Measurements from ENCODE around the gene PNPLA5.
A peak's percentile ranks its signal among the peaks of the same experiment; 100 is the strongest.

PNPLA5 gene

DNA sequence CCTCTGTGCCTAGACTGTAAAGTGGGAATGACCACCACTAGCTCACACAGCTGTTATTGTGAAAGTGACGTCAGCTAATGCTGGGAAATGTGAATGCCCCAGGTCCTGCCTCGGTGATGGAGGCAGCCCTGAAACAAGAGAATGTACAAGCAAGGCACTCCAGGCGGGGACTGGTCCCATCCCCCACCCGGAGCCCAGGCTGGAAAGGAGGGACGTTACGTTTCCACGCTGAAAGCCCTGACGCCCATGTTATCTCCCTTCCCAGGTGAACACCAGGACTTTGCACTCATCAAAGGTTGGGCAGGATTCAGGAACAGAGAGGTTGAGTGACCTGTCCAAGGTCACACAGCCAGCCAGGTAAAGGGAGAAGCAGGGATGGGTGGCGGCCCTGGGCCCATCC lies 30.3 kb downstream of the PNPLA5 start:
- Histone ChIP-seq H3K9me3 (ENCODE audit: control insufficient read depth, insufficient read depth, low read depth, low read length) (peaks cover 11% of the 10 kb centered on the region), H3K36me3 (ENCODE audit: control insufficient read depth, insufficient read depth, low read length) (no peaks in the 10 kb centered on the region), H3K9ac (ENCODE audit: low read length) (peak overlapping the region; percentile 32), H3K4me3 (ENCODE audit: low read depth, low read length) (peak overlapping the region; percentile 73), H3K4me1 (ENCODE audit: control insufficient read depth, insufficient read depth, low read length) (peaks cover 24% of the 10 kb centered on the region), H3K27ac (ENCODE audit: low read depth, low read length) (no peak overlapping the region), H3K27me3 (ENCODE audit: control insufficient read depth, insufficient read depth, low read length) (peaks cover 4% of the 10 kb centered on the region; the same call in 1 of the 2 replicates)

DNA sequence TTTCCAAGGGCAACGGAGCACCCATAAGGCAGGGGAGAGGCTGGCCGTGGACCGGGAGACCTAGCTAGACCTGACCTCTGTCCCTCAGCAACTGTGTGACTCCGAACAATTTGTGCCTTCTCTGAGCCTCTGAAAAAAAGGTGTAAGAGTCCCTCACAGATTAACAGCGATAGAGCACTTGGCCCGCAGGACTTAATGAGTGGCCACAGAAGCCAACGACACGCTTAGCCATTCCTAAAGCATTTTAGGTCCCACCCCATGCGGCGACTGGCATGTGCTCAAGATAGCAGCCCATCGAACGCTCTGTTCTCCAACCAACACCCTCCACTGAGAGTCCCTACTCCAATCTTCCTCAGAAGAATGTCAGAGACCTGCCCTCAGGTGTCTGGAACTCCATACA lies 31.0 kb downstream of the PNPLA5 start:
- Histone ChIP-seq H3K36me3 (ENCODE audit: control insufficient read depth, insufficient read depth, low read length) (no peaks in the 10 kb centered on the region), H3K27me3 (ENCODE audit: control insufficient read depth, insufficient read depth, low read length) (peaks cover 4% of the 10 kb centered on the region; the same call in 1 of the 2 replicates), H3K27ac (ENCODE audit: low read depth, low read length) (no peak overlapping the region), H3K9me3 (ENCODE audit: control insufficient read depth, insufficient read depth, low read depth, low read length) (peaks cover 11% of the 10 kb centered on the region), H3K9ac (ENCODE audit: low read length) (no peak overlapping the region), H3K4me1 (ENCODE audit: control insufficient read depth, insufficient read depth, low read length) (peaks cover 28% of the 10 kb centered on the region), H3K4me3 (ENCODE audit: low read depth, low read length) (peak overlapping the region; percentile 73)

- H3K27ac ChIP-seq (ENCODE audit: low read depth, low read length): no peak overlapping the region
- H3K27me3 ChIP-seq (ENCODE audit: control insufficient read depth, insufficient read depth, low read length): peaks cover 4% of the 10 kb centered on the region; the same call in 1 of the 2 replicates
- H3K4me1 ChIP-seq (ENCODE audit: control insufficient read depth, insufficient read depth, low read length): peaks cover 31% of the 10 kb centered on the region
- no peak overlapping the region for H3K9ac ChIP-seq (ENCODE audit: low read length)
- H3K36me3 ChIP-seq (ENCODE audit: control insufficient read depth, insufficient read depth, low read length): no peaks in the 10 kb centered on the region
- H3K4me3 ChIP-seq (ENCODE audit: low read depth, low read length): no peak overlapping the region
- peaks cover 11% of the 10 kb centered on the region for H3K9me3 ChIP-seq (ENCODE audit: control insufficient read depth, insufficient read depth, low read depth, low read length)
These were observed 31.7 kb downstream of the PNPLA5 start for GRCh38 chr22:43860126-43860525.

DNA sequence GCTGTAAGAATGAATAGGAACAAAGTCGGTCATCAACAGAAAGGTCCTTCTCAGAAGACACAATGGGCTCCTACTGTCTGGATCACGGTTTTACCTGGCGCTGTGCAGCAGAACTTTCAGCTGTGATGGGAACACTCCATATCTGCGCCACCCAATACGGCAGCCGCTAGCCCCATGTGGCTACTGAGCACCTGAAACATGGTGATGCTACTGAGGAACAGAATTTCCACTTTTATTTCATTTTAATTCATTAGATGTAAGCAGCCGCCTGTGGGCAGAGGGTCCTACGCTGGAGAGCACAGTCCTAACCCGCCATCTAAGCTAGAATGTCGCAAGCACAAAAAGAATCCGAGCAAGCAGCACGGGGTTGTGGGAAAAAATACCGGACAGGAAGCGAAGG lies 32.2 kb downstream of the PNPLA5 start:
- H3K9me3 ChIP-seq (ENCODE audit: control insufficient read depth, insufficient read depth, low read depth, low read length): peaks cover 11% of the 10 kb centered on the region

DNA sequence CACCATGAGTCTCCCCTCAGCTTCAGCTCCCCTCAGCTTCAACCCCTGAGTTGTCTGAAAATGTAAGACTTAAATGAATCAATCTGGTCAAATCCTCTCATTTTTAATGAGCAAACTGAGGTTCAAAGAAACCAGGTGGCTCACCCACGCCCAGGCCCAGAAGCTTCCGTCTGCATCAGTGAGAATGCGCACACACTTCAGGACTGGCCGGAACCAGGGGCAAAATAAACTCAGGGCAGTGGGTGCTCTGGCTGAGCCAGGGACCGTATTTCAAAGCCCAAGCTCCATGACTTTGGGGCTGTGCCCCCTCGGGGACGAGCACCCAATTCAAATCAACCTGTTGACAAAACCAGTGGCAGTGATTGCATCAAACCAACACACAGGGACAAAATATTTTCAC lies 32.6 kb downstream of the PNPLA5 start:
- H3K27ac ChIP-seq (ENCODE audit: low read depth, low read length): no peak overlapping the region
- H3K27me3 ChIP-seq (ENCODE audit: control insufficient read depth, insufficient read depth, low read length): peaks cover 4% of the 10 kb centered on the region; the same call in 1 of the 2 replicates
- peaks cover 11% of the 10 kb centered on the region for H3K9me3 ChIP-seq (ENCODE audit: control insufficient read depth, insufficient read depth, low read depth, low read length)
- no peaks in the 10 kb centered on the region for H3K36me3 ChIP-seq (ENCODE audit: control insufficient read depth, insufficient read depth, low read length)
- peaks cover 32% of the 10 kb centered on the region for H3K4me1 ChIP-seq (ENCODE audit: control insufficient read depth, insufficient read depth, low read length)
- no peak overlapping the region for H3K4me3 ChIP-seq (ENCODE audit: low read depth, low read length)
- peak overlapping the region; percentile 18 for H3K9ac ChIP-seq (ENCODE audit: low read length)

More for the DNA sequence above, 32.2 kb downstream of the PNPLA5 start:
- Histone ChIP-seq H3K9ac (ENCODE audit: low read length) (no peak overlapping the region), H3K4me1 (ENCODE audit: control insufficient read depth, insufficient read depth, low read length) (peaks cover 31% of the 10 kb centered on the region), H3K36me3 (ENCODE audit: control insufficient read depth, insufficient read depth, low read length) (no peaks in the 10 kb centered on the region), H3K4me3 (ENCODE audit: low read depth, low read length) (no peak overlapping the region), H3K27ac (ENCODE audit: low read depth, low read length) (no peak overlapping the region), H3K27me3 (ENCODE audit: control insufficient read depth, insufficient read depth, low read length) (peaks cover 4% of the 10 kb centered on the region; the same call in 1 of the 2 replicates)

DNA sequence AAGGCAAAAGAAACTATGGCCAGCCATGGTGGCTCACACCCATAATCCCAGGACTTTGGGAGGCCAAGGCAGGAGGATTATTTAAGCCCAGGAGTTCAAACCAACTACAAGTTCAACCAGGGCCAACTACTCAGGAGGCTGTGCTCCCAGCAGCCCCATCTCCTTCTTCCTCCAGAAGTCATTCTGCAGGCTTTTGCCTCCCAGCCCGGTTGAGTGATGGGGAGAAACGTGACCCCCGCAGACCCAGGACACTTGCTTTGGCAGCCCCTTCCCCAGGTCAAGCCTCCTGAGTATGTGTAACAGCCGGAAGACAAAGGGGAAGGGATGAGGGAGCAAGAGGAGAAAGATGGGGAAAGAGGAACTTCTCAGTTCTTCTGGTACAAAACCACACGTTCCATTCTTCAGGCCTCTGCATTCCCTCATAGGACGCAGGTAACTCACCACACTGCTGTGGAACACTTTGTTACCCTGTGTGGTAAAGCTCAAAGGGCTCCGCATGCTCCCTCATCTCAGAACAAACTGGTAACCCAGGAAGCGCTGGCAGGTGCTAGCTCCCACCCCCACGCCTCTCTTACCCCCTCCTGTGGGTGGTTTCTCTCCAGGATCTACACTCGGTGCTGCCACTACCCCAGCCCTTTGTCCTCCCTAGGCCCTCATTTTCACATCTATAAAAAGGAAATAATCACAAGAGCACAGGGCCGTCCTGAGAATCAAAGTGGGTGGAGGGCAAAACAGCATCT lies 33.5 kb downstream of the PNPLA5 start:
- Histone ChIP-seq H3K27me3 (ENCODE audit: control insufficient read depth, insufficient read depth, low read length) (no peaks in the 10 kb centered on the region), H3K36me3 (ENCODE audit: control insufficient read depth, insufficient read depth, low read length) (no peaks in the 10 kb centered on the region), H3K4me3 (ENCODE audit: low read depth, low read length) (no peak overlapping the region), H3K9ac (ENCODE audit: low read length) (no peak overlapping the region), H3K4me1 (ENCODE audit: control insufficient read depth, insufficient read depth, low read length) (peaks cover 40% of the 10 kb centered on the region), H3K9me3 (ENCODE audit: control insufficient read depth, insufficient read depth, low read depth, low read length) (peaks cover 11% of the 10 kb centered on the region), H3K27ac (ENCODE audit: low read depth, low read length) (no peak overlapping the region)

- Histone ChIP-seq H3K9me3 (ENCODE audit: control insufficient read depth, insufficient read depth, low read depth, low read length) (peaks cover 11% of the 10 kb centered on the region), H3K36me3 (ENCODE audit: control insufficient read depth, insufficient read depth, low read length) (no peaks in the 10 kb centered on the region), H3K27ac (ENCODE audit: low read depth, low read length) (no peak overlapping the region), H3K4me1 (ENCODE audit: control insufficient read depth, insufficient read depth, low read length) (peaks cover 45% of the 10 kb centered on the region), H3K27me3 (ENCODE audit: control insufficient read depth, insufficient read depth, low read length) (no peaks in the 10 kb centered on the region), H3K9ac (ENCODE audit: low read length) (no peak overlapping the region), H3K4me3 (ENCODE audit: low read depth, low read length) (no peak overlapping the region)
These were observed 34.4 kb downstream of the PNPLA5 start for GRCh38 chr22:43857367-43857766.

DNA sequence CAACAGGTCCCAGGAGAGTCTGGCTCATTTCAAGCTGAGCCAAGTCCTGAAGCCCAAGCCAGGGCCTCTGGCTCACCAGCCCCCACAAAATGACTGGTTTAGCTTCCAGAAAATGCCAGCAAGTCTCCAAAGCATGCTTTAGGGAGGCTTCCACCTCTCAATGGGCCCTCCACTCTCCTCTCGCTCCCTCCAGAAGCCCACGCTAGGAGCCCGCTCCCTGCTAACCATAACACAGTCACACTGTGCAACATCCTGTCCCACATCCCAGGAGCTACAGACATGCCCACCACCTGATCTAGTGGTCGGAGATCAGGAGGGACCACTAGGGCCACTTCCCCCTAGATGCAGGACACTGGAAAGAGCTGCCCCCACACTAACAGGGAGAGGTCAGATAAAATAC lies 36.4 kb downstream of the PNPLA5 start:
- Histone ChIP-seq H3K4me3 (ENCODE audit: low read depth, low read length) (no peak overlapping the region), H3K27ac (ENCODE audit: low read depth, low read length) (no peak overlapping the region), H3K9ac (ENCODE audit: low read length) (no peak overlapping the region), H3K27me3 (ENCODE audit: control insufficient read depth, insufficient read depth, low read length) (no peaks in the 10 kb centered on the region), H3K36me3 (ENCODE audit: control insufficient read depth, insufficient read depth, low read length) (no peaks in the 10 kb centered on the region; the same call in 1 of the 2 replicates), H3K4me1 (ENCODE audit: control insufficient read depth, insufficient read depth, low read length) (peaks cover 33% of the 10 kb centered on the region), H3K9me3 (ENCODE audit: control insufficient read depth, insufficient read depth, low read depth, low read length) (peaks cover 11% of the 10 kb centered on the region)

DNA sequence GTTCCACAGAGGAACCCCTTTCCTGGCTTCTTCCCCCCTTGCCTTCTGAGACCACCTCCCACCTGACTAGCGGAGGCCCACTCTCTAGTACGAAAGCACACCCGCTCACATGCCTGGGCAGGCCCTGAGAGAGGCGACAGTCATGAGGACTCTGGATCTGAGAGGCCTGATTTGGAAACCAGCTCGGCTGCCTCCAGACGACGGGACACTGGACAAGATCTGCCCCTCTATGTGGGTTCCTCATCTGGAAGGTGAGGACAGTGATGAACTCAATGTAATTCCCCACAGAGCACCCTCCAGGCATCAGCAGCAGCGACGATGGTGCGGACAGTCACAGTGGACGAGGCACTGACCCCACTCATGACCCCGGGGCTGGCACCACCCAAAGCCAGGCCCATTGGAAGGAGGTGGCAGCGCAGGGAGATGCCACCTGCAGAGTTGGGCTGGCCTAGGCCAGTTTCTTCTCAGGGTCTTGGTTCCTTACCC lies 37.0 kb downstream of the PNPLA5 start:
- Histone ChIP-seq H3K9me3 (ENCODE audit: control insufficient read depth, insufficient read depth, low read depth, low read length) (peaks cover 11% of the 10 kb centered on the region), H3K36me3 (ENCODE audit: control insufficient read depth, insufficient read depth, low read length) (no peaks in the 10 kb centered on the region; the same call in 1 of the 2 replicates), H3K27me3 (ENCODE audit: control insufficient read depth, insufficient read depth, low read length) (no peaks in the 10 kb centered on the region), H3K4me1 (ENCODE audit: control insufficient read depth, insufficient read depth, low read length) (peaks cover 30% of the 10 kb centered on the region), H3K27ac (ENCODE audit: low read depth, low read length) (no peak overlapping the region), H3K9ac (ENCODE audit: low read length) (no peak overlapping the region), H3K4me3 (ENCODE audit: low read depth, low read length) (no peak overlapping the region)

DNA sequence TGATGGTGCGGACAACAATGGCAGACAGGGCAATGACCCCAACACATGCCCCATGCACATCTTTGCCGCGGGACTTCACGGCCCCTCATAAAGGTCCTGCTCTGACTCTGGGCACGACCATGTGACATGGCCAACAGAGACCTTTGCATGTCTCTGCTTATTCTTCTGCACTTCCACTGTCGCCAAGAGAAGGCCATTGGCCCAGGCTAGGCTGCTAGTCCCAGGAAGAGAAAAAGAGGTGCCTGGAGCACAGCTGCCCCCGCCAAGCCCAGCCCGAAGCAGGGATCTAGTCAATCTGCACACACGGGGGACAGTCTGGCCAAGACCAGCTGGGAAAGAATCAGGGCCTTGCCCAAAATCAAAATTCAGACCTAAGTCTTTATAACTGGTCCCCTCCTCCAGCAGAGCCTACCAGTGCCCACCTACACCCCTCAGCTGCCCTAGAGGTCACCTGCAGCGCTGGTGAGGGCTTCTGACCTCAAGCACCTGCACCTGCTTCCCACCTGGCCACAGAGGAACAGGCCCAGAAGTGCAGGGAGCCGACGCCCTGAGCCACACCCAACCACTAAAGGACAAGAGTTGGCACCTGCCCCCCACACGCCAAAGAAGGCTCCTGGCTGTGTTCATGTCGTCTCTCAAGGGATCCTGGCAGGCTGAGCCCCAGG lies 37.6 kb downstream of the PNPLA5 start:
- Histone ChIP-seq H3K9me3 (ENCODE audit: control insufficient read depth, insufficient read depth, low read depth, low read length) (peaks cover 11% of the 10 kb centered on the region), H3K27me3 (ENCODE audit: control insufficient read depth, insufficient read depth, low read length) (no peaks in the 10 kb centered on the region), H3K36me3 (ENCODE audit: control insufficient read depth, insufficient read depth, low read length) (no peaks in the 10 kb centered on the region; the same call in 1 of the 2 replicates), H3K4me1 (ENCODE audit: control insufficient read depth, insufficient read depth, low read length) (peaks cover 30% of the 10 kb centered on the region), H3K27ac (ENCODE audit: low read depth, low read length) (no peak overlapping the region), H3K4me3 (ENCODE audit: low read depth, low read length) (no peak overlapping the region), H3K9ac (ENCODE audit: low read length) (no peak overlapping the region)

- Histone ChIP-seq H3K9me3 (ENCODE audit: control insufficient read depth, insufficient read depth, low read depth, low read length) (peaks cover 11% of the 10 kb centered on the region), H3K4me1 (ENCODE audit: control insufficient read depth, insufficient read depth, low read length) (peaks cover 24% of the 10 kb centered on the region), H3K27me3 (ENCODE audit: control insufficient read depth, insufficient read depth, low read length) (no peaks in the 10 kb centered on the region), H3K36me3 (ENCODE audit: control insufficient read depth, insufficient read depth, low read length) (no peaks in the 10 kb centered on the region; the same call in 1 of the 2 replicates), H3K9ac (ENCODE audit: low read length) (no peak overlapping the region), H3K4me3 (ENCODE audit: low read depth, low read length) (no peak overlapping the region), H3K27ac (ENCODE audit: low read depth, low read length) (no peak overlapping the region)
These were observed 38.4 kb downstream of the PNPLA5 start for GRCh38 chr22:43853328-43853931.

All from HUES6 (cell line).